BLaER1 treated with 17β-estradiol and CSF1 and Interleukin-3, amounts not matched to agents 10 nM and 100 nM (cell line): ENCODE data around the gene SEMA5B.
A peak's percentile ranks its signal among the peaks of the same experiment; 100 is the strongest.

Source experiments
- H3K27ac ChIP-seq, 11 experiments: shearing (Covaris generic); formaldehyde crosslinking; 2 replicates each; pipeline ENCODE4 v1.8.1; 2022
- H3K27me3 ChIP-seq, 11 experiments: shearing (Covaris generic); formaldehyde crosslinking; 2 replicates each; pipeline ENCODE4 v1.8.1; 2022
- H3K36me3 ChIP-seq, 11 experiments: shearing (Covaris generic); formaldehyde crosslinking; 2 replicates each; pipeline ENCODE4 v1.8.1; 2022
- H3K4me1 ChIP-seq, 10 experiments: shearing (Covaris generic); formaldehyde crosslinking; 2 replicates each; pipeline ENCODE4 v1.8.1; 2022
- H3K4me2 ChIP-seq, 11 experiments: shearing (Covaris generic); formaldehyde crosslinking; 2 replicates each; pipeline ENCODE4 v1.8.1; 2022
- H3K4me3 ChIP-seq, 10 experiments: shearing (Covaris generic); formaldehyde crosslinking; 2 replicates each; pipeline ENCODE4 v1.8.1; 2022
- H3K9ac ChIP-seq, 11 experiments: shearing (Covaris generic); formaldehyde crosslinking; 2 replicates each; pipeline ENCODE4 v1.8.1; 2022
- H3K9me3 ChIP-seq, 11 experiments: shearing (Covaris generic); formaldehyde crosslinking; replicated peaks in 1 of 11; 2 replicates each; pipeline ENCODE4 v1.8.1; 2022
- H4K20me1 ChIP-seq, 11 experiments: shearing (Covaris generic); formaldehyde crosslinking; 2 replicates each; pipeline ENCODE4 v1.8.1; 2022
- Cebpa-rat ChIP-seq, 11 experiments: shearing (Covaris generic); IDR thresholded peaks; 2 replicates each; pipeline ENCODE4 v1.8.1; 2022

The SEMA5B gene

GRCh38 chr3:122957707-122958689 lies 69.6 kb downstream of the SEMA5B start:
- peaks cover 0 to under 1% (median 0%) of the 10 kb centered on the region in 10 experiments; a peak in 1 of 20 replicates for H3K4me1 ChIP-seq
- no peak overlapping the region for H3K4me3 ChIP-seq
- no peaks in the 10 kb centered on the region for H3K9me3 ChIP-seq
- H3K27ac ChIP-seq, result no peak overlapping the region
- H3K27me3 ChIP-seq, result no peaks in the 10 kb centered on the region
- no peak for TF ChIP-seq Cebpa-rat (IDR thresholded peaks at IDR 0.05)
- H3K9ac ChIP-seq, result no peak overlapping the region
- H4K20me1 ChIP-seq, result peaks cover 0 to 5% (median 0%) of the 10 kb centered on the region in 11 experiments; a peak in 1 of 22 replicates
- H3K36me3 ChIP-seq, result no peaks in the 10 kb centered on the region
- H3K4me2 ChIP-seq, result 0 out of 22 replicates have a peak overlapping the region, but pooled peaks of 1 of the 11 experiments have one; percentile 17

- Histone ChIP-seq H3K4me2 (no peak overlapping the region), H3K9me3 (no peaks in the 10 kb centered on the region), H3K27me3 (no peaks in the 10 kb centered on the region), H3K4me1 (peaks cover 0 to 10% (median 4%) of the 10 kb centered on the region in 10 experiments; a peak in 9 of 20 replicates), H3K9ac (no peak overlapping the region), H4K20me1 (peaks cover 0 to 5% (median 0%) of the 10 kb centered on the region in 11 experiments; a peak in 1 of 22 replicates), H3K36me3 (no peaks in the 10 kb centered on the region), H3K4me3 (no peak overlapping the region), H3K27ac (no peak overlapping the region)
- no peak for TF ChIP-seq Cebpa-rat (IDR thresholded peaks at IDR 0.05)
Measured at GRCh38 chr3:122956693-122957455, 70.7 kb downstream of the SEMA5B start.

GRCh38 chr3:122955916-122956692 lies 71.5 kb downstream of the SEMA5B start:
- no peaks in the 10 kb centered on the region for H3K27me3 ChIP-seq
- peaks cover 0 to 10% (median 4%) of the 10 kb centered on the region in 10 experiments; a peak in 9 of 20 replicates for H3K4me1 ChIP-seq
- H3K9ac ChIP-seq, result no peak overlapping the region
- no peak overlapping the region for H3K4me2 ChIP-seq
- H4K20me1 ChIP-seq, result peaks cover 0 to 5% (median 0%) of the 10 kb centered on the region in 11 experiments; a peak in 1 of 22 replicates
- no peaks in the 10 kb centered on the region for H3K9me3 ChIP-seq
- H3K27ac ChIP-seq, result no peak overlapping the region
- H3K4me3 ChIP-seq, result no peak overlapping the region
- TF ChIP-seq Cebpa-rat (IDR thresholded peaks at IDR 0.05), result no peak
- H3K36me3 ChIP-seq, result no peaks in the 10 kb centered on the region

DNA sequence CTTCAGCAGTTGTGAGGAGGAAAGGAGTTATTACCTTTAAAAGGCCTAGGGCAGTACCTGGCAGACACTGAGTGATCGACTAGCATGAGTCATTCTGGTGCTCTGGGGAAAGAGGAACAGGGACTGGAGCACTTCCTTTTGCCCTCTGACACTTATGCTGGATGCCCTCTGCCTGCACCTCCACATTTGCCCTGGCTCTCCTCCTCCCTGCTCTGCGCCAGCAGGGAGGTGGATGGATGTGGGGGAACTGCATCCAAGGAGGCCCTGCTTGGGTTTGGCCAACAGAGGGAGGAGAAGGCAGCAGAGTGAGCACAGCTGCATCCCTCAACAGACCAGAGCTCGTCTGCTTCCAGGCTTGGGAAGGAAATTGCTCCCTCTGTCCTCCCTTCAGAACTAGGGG lies 75.0 kb downstream of the SEMA5B start:
- Histone ChIP-seq H3K4me3 (no peak overlapping the region), H3K27me3 (no peaks in the 10 kb centered on the region), H3K36me3 (no peaks in the 10 kb centered on the region), H3K27ac (no peak overlapping the region), H4K20me1 (peaks cover 0 to 5% (median 0%) of the 10 kb centered on the region in 11 experiments; a peak in 1 of 22 replicates), H3K9ac (no peak overlapping the region), H3K4me2 (peak overlapping the region in 5 of 11 experiments; percentile 12 to 42 (median 34); a peak in 6 of 22 replicates), H3K9me3 (no peaks in the 10 kb centered on the region), H3K4me1 (peaks cover 8 to 19% (median 13%) of the 10 kb centered on the region in 10 experiments; a peak in 19 of 20 replicates)
- no peak for TF ChIP-seq Cebpa-rat (IDR thresholded peaks at IDR 0.05)

GRCh38 chr3:122948408-122948807 lies 79.2 kb downstream of the SEMA5B start:
- no peaks in the 10 kb centered on the region for H3K36me3 ChIP-seq
- no peak overlapping the region for H3K9ac ChIP-seq
- H3K4me1 ChIP-seq, result peaks cover 8 to 60% (median 54%) of the 10 kb centered on the region in 10 experiments
- TF ChIP-seq Cebpa-rat (IDR thresholded peaks at IDR 0.05), result no peak
- H3K4me3 ChIP-seq, result no peak overlapping the region
- no peaks in the 10 kb centered on the region for H3K9me3 ChIP-seq
- H4K20me1 ChIP-seq, result no peaks in the 10 kb centered on the region; a peak in 2 of 22 replicates
- no peaks in the 10 kb centered on the region for H3K27me3 ChIP-seq
- peak overlapping the region in 9 of 11 experiments; percentile 11 to 88 (median 56); a peak in 15 of 22 replicates for H3K4me2 ChIP-seq
- no peak overlapping the region for H3K27ac ChIP-seq

DNA sequence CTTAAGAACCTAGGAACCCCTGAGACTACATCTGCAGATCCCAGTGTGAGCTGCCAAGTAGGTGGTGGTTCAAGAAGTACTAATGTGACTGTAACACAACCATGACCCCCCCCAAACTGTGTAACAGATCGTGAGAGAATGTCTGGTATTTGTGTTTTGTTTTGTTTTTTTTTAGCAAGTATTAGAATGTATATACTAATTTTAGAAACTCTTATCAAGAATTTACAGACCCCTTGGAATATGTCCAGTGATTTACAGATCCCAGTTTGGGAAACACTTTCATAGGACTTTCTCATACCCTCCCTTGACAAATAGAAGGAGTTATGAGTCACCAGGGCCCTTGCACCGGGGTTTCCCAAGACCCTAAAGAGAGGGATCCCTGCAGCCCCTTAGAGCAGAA lies 79.8 kb downstream of the SEMA5B start:
- Histone ChIP-seq H3K27ac (no peak overlapping the region), H3K4me2 (peak overlapping the region in 9 of 11 experiments; percentile 24 to 88 (median 74); a peak in 15 of 22 replicates), H3K27me3 (no peaks in the 10 kb centered on the region), H3K9ac (no peak overlapping the region), H3K9me3 (no peaks in the 10 kb centered on the region), H3K4me1 (peaks cover 7 to 65% (median 60%) of the 10 kb centered on the region in 10 experiments), H4K20me1 (no peaks in the 10 kb centered on the region; a peak in 2 of 22 replicates), H3K36me3 (no peaks in the 10 kb centered on the region), H3K4me3 (no peak overlapping the region)
- TF ChIP-seq Cebpa-rat (IDR thresholded peaks at IDR 0.05), result no peak

DNA sequence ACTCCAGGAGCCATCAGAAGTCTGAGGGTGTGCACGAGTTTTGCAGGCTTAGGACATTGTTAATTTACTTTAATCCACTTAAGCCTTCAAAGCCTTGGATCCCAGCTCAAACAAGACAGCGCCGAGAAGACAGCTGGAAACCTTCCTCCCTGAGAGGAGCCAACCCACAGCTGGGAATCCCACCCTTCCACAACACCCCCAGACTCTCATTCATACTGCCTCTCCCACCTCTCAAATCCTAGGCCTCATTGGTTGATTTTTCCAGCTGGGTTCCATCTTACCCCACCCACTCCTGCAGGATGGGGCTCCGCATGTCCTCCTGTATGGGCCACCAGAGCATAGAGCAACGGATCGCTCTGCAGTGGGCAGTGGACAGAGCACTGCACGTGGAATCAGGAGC lies 80.4 kb downstream of the SEMA5B start:
- Histone ChIP-seq H3K27ac (no peak overlapping the region), H3K4me2 (peak overlapping the region in 9 of 11 experiments; percentile 26 to 88 (median 74); a peak in 18 of 22 replicates), H3K9me3 (no peaks in the 10 kb centered on the region), H3K27me3 (no peaks in the 10 kb centered on the region), H3K36me3 (no peaks in the 10 kb centered on the region), H3K4me1 (peaks cover 2 to 67% (median 65%) of the 10 kb centered on the region in 10 experiments; a peak in 19 of 20 replicates), H3K9ac (0 out of 22 replicates have a peak overlapping the region, but pooled peaks of 1 of the 11 experiments have one; percentile 15), H3K4me3 (no peak overlapping the region), H4K20me1 (no peaks in the 10 kb centered on the region; a peak in 2 of 22 replicates)
- TF ChIP-seq Cebpa-rat (IDR thresholded peaks at IDR 0.05), result no peak

- no peaks in the 10 kb centered on the region; a peak in 2 of 22 replicates for H4K20me1 ChIP-seq
- H3K4me3 ChIP-seq, result no peak overlapping the region
- H3K4me2 ChIP-seq, result peak overlapping the region in 9 of 11 experiments; percentile 26 to 88 (median 74); a peak in 17 of 22 replicates
- peaks cover 0 to 68% (median 65%) of the 10 kb centered on the region in 10 experiments; a peak in 19 of 20 replicates for H3K4me1 ChIP-seq
- H3K27ac ChIP-seq, result no peak overlapping the region
- no peaks in the 10 kb centered on the region for H3K27me3 ChIP-seq
- no peak for TF ChIP-seq Cebpa-rat (IDR thresholded peaks at IDR 0.05)
- no peaks in the 10 kb centered on the region for H3K36me3 ChIP-seq
- peak overlapping the region in 1 of 11 experiments; percentile 15; a peak in 2 of 22 replicates for H3K9ac ChIP-seq
- H3K9me3 ChIP-seq, result no peaks in the 10 kb centered on the region
Measured at GRCh38 chr3:122946185-122946584, 81.4 kb downstream of the SEMA5B start.
